ENCODE data around the gene ESRRA.

GRCh38 chr11:64284048-64284961 is 21.0 kb upstream of the ESRRA start, which contains the start of gene BAD:
- TF ChIP-seq CTCF (IDR thresholded peaks at IDR 0.05) (no peak), REST (IDR thresholded peaks at IDR 0.05) (no peak), BHLHE40 (IDR thresholded peaks at IDR 0.05; ENCODE audit: low read depth, low read length) (no peak), USF2 (IDR thresholded peaks at IDR 0.05) (no peak), NFE2L2 (conservative IDR thresholded peaks at IDR 0.05; ENCODE audit: low read length) (no peak), TP53 (CRISPR knock-in tag; IDR thresholded peaks at IDR 0.05) (no peak), PHF8 (IDR thresholded peaks at IDR 0.05; ENCODE audit: borderline replicate concordance, low read depth) (peak; percentile 44; the same call in 1 of the 2 replicates), CHD4 (IDR thresholded peaks at IDR 0.05; ENCODE audit: borderline replicate concordance) (no peak), RFX5 (IDR thresholded peaks at IDR 0.05) (no peak), SMC3 (IDR thresholded peaks at IDR 0.05) (no peak), POLR2AphosphoS2 (conservative IDR thresholded peaks at IDR 0.05; ENCODE audit: low read length) (no peak)

Measured in A549 (cell line).